ENCODE data around the gene PTPRJ. TPM values are rescaled to one million over a fixed set of nuclear protein-coding genes. Genes with fewer than 3 reads are reported as not detected.

PTPRJ gene
- total RNA-seq, 1 donor from 2014 or later, result 22.9 TPM

- H3K9me3 ChIP-seq (ENCODE audit: insufficient read depth, low read depth, low read length), result no peaks in the 10 kb centered on the region
- no peaks in the 10 kb centered on the region for H3K27me3 ChIP-seq (ENCODE audit: insufficient read depth, low read length)
- FAIRE-seq, result no peak
- H4K20me1 ChIP-seq (ENCODE audit: insufficient read depth, low read length), result peaks cover 15% of the 10 kb centered on the region
- H3K36me3 ChIP-seq (ENCODE audit: insufficient read depth, low read length), result no peaks in the 10 kb centered on the region
- peak overlapping the region; percentile 94 for H3K4me2 ChIP-seq (ENCODE audit: low read length)
- H3K4me1 ChIP-seq (ENCODE audit: insufficient read depth, low read length), result peaks cover 27% of the 10 kb centered on the region
- H3K79me2 ChIP-seq (ENCODE audit: insufficient read depth, low read length), result peaks cover 34% of the 10 kb centered on the region
- H3K27me3 Mint-ChIP-seq (ENCODE audit: low read depth, unreplicated experiment), result no peaks in the 10 kb centered on the region
- peak overlapping the region; percentile 60 for H3K27ac Mint-ChIP-seq (ENCODE audit: unreplicated experiment)
- no peaks in the 10 kb centered on the region for H3K36me3 Mint-ChIP-seq (ENCODE audit: low read depth, unreplicated experiment)
- H2AFZ ChIP-seq (ENCODE audit: low read depth, low read length), result peak overlapping the region; percentile 82
- H3K4me3 Mint-ChIP-seq (ENCODE audit: unreplicated experiment), result peak overlapping the region; percentile 68
- peak overlapping the region; percentile 77 for H3K9ac ChIP-seq (ENCODE audit: low read length)
- DNase-seq (ENCODE audit: low read depth), result no peak
- no peaks in the 10 kb centered on the region for H3K9me3 Mint-ChIP-seq (ENCODE audit: unreplicated experiment)
- TF ChIP-seq EZH2 (IDR thresholded peaks at IDR 0.05; ENCODE audit: insufficient read depth, low read length), result no peak
- TF ChIP-seq CTCF (IDR thresholded peaks at IDR 0.05; ENCODE audit: insufficient read depth, low read depth, low read length), result no peak
- H3K27ac ChIP-seq (ENCODE audit: low read depth, low read length), result peak overlapping the region; percentile 46
- peak overlapping the region; percentile 48 for H3K4me3 ChIP-seq (ENCODE audit: insufficient read depth, low read depth, low read length)
- peaks cover 16% of the 10 kb centered on the region for H3K4me1 Mint-ChIP-seq (ENCODE audit: low read depth, unreplicated experiment)
Observed at GRCh38 chr11:47979378-47980087, 826 bp upstream of the PTPRJ start.

DNA sequence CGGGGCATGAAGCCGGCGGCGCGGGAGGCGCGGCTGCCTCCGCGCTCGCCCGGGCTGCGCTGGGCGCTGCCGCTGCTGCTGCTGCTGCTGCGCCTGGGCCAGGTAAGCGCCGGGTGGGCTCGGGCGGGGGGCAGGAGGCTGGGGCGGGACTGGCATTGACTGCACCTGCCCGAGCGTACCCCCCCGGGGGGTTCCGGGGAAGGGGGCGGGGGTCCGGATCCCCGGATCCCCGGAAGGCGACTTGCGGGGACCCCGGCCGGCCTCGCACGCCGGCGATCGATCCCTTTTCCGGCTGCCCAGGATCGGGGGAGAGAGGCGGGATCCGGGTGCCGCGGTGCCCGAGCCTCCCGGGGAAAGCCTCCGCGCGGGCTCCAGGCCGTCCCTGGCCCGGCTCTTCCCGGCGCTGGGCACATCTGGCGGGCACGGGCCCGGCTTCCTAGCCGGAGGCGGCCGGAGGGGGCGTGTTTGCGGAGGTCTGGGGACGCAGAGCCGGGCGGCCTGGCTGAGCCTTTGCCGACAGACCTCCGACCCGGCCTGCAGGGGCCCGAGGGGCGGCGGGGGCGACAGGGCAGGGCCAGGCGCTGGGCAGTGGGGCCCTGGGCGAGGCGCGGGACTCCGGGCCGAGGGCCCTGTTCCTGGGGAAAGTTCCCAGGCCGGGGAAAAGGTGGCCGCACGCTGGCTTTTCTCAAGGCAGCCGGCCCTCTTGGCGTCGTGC, 705 bp downstream of the PTPRJ start:
- peaks cover 22% of the 10 kb centered on the region for H4K20me1 ChIP-seq (ENCODE audit: insufficient read depth, low read length)
- H3K27me3 ChIP-seq (ENCODE audit: insufficient read depth, low read length), result no peaks in the 10 kb centered on the region
- peak overlapping the region; percentile 94 for H3K4me2 ChIP-seq (ENCODE audit: low read length)
- DNase-seq (ENCODE audit: low read depth) (no peak), FAIRE-seq (no peak)
- no peaks in the 10 kb centered on the region for H3K36me3 ChIP-seq (ENCODE audit: insufficient read depth, low read length)
- peaks cover 49% of the 10 kb centered on the region for H3K79me2 ChIP-seq (ENCODE audit: insufficient read depth, low read length)
- no peaks in the 10 kb centered on the region for H3K9me3 ChIP-seq (ENCODE audit: insufficient read depth, low read depth, low read length)
- peak overlapping the region; percentile 74 for H3K4me3 ChIP-seq (ENCODE audit: insufficient read depth, low read depth, low read length)
- Mint-ChIP-seq H3K4me3 (ENCODE audit: unreplicated experiment) (peak overlapping the region; percentile 89), H3K27ac (ENCODE audit: unreplicated experiment) (no peak overlapping the region), H3K36me3 (ENCODE audit: low read depth, unreplicated experiment) (no peaks in the 10 kb centered on the region), H3K4me1 (ENCODE audit: low read depth, unreplicated experiment) (peaks cover 12% of the 10 kb centered on the region), H3K9me3 (ENCODE audit: unreplicated experiment) (no peaks in the 10 kb centered on the region), H3K27me3 (ENCODE audit: low read depth, unreplicated experiment) (no peaks in the 10 kb centered on the region)
- H3K4me1 ChIP-seq (ENCODE audit: insufficient read depth, low read length), result peaks cover 24% of the 10 kb centered on the region
- TF ChIP-seq CTCF (IDR thresholded peaks at IDR 0.05; ENCODE audit: insufficient read depth, low read depth, low read length) (no peak), EZH2 (IDR thresholded peaks at IDR 0.05; ENCODE audit: insufficient read depth, low read length) (no peak)
- H3K27ac ChIP-seq (ENCODE audit: low read depth, low read length), result peak overlapping the region; percentile 58
- H2AFZ ChIP-seq (ENCODE audit: low read depth, low read length), result peak overlapping the region; percentile 52
- H3K9ac ChIP-seq (ENCODE audit: low read length), result peak overlapping the region; percentile 84

Measured in astrocyte (in vitro differentiated cells and primary cell).